PC-3 (cell line): ENCODE data around the gene EYS. TPM values are rescaled to one million over a fixed set of nuclear protein-coding genes. Genes with fewer than 3 reads are reported as not detected.
A peak's percentile ranks its signal among the peaks of the same experiment; 100 is the strongest.

Experiments used
- ATAC-seq: fragments of 200-7000 bp; cut with Tn5 transposase; 2 replicates; pipeline ENCODE4 v1.9.1; 2020; ENCODE audit warnings: mild to moderate bottlenecking, moderate library complexity
- BruUV-seq: library from RNA; stranded (reverse); fragments of 400-500 nt; replicated peaks from 2 replicates; lab custom pipeline; 2021; lab: Mats Ljungman, UMichigan
- CTCF ChIA-PET: fragments of 300-600 bp; sonication (Branson Sonifier 250); formaldehyde crosslinking; loops from one replicate; lab custom pipeline; 2022; ENCODE audit warnings: antibody characterized with exemption; lab: Charles Lee
- POLR2A ChIA-PET: fragments of 300-600 bp; sonication (Branson Sonifier 250); formaldehyde crosslinking; loops from one replicate; lab custom pipeline; 2022; ENCODE audit warnings: antibody characterized with exemption; ENCODE audit not compliant: unreplicated experiment; lab: Charles Lee
- DNase-seq: peaks from one replicate; pipeline ENCODE4 v3.0.0-alpha.2; 2015
- H2AFZ ChIP-seq: fragments of 300-600 bp; sonication (generic); 2 replicates; pipeline ENCODE4 v1.6.0; 2016; ENCODE audit warnings: antibody characterized with exemption, low read length
- H3F3A ChIP-seq: fragments of 300-600 bp; sonication (generic); one replicate; pipeline ENCODE4 v1.6.0; 2017; ENCODE audit warnings: antibody characterized with exemption, low read length, control low read depth, mild to moderate bottlenecking; ENCODE audit not compliant: unreplicated experiment
- H3K27ac ChIP-seq: fragments of 300-600 bp; sonication (generic); 2 replicates; pipeline ENCODE4 v1.5.1; 2016; ENCODE audit warnings: mild to moderate bottlenecking, low read length
- H3K27me3 ChIP-seq: fragments of 300-600 bp; sonication (generic); 2 replicates; pipeline ENCODE4 v1.6.1; 2016; ENCODE audit warnings: low read length, mixed read lengths
- H3K36me3 ChIP-seq: fragments of 300-600 bp; sonication (generic); 2 replicates; pipeline ENCODE4 v1.6.1; 2016; ENCODE audit warnings: low read depth, mixed run types, low read length, mixed read lengths
- H3K4me1 ChIP-seq: fragments of 300-600 bp; sonication (generic); 2 replicates; pipeline ENCODE4 v1.5.1; 2016; ENCODE audit warnings: low read length; ENCODE audit not compliant: insufficient read depth
- H3K4me2 ChIP-seq: fragments of 300-600 bp; sonication (generic); 2 replicates; pipeline ENCODE4 v1.6.0; 2016; ENCODE audit warnings: low read length
- H3K4me3 ChIP-seq: fragments of 300-600 bp; sonication (generic); 2 replicates; pipeline ENCODE4 v1.5.1; 2016; ENCODE audit warnings: mild to moderate bottlenecking, low read length, mixed read lengths
- H3K79me2 ChIP-seq: fragments of 300-600 bp; sonication (generic); 2 replicates; pipeline ENCODE4 v1.6.1; 2017; ENCODE audit warnings: low read length, mixed read lengths
- H3K9ac ChIP-seq: fragments of 300-600 bp; sonication (generic); 2 replicates; pipeline ENCODE4 v1.6.0; 2016; ENCODE audit warnings: mild to moderate bottlenecking, low read length
- H3K9me2 ChIP-seq: fragments of 300-600 bp; sonication (generic); replicated peaks from 2 replicates; pipeline ENCODE4 v1.6.1; 2016; ENCODE audit warnings: mixed run types, low read length, mixed read lengths
- H3K9me3 ChIP-seq: fragments of 300-600 bp; sonication (generic); 2 replicates; pipeline ENCODE4 v1.6.1; 2016; ENCODE audit warnings: low read length, mixed read lengths
- H4K20me1 ChIP-seq: fragments of 300-600 bp; sonication (generic); 2 replicates; pipeline ENCODE4 v1.6.1; 2016; ENCODE audit warnings: low read length, mixed read lengths
- EZH2 ChIP-seq: fragments of 300-600 bp; sonication (generic); IDR thresholded peaks from one replicate; pipeline ENCODE4 v1.6.1; 2017; ENCODE audit warnings: antibody characterized with exemption, mild to moderate bottlenecking, low read length; ENCODE audit not compliant: unreplicated experiment
- EZH2phosphoT487 ChIP-seq: fragments of 300-600 bp; sonication (generic); IDR thresholded peaks from 2 replicates; pipeline ENCODE4 v1.6.1; 2018; ENCODE audit warnings: mild to moderate bottlenecking, antibody characterized with exemption, low read length, borderline replicate concordance
- intact Hi-C: fragments of 100-400 bp; cut with micrococcal nuclease; formaldehyde crosslinking; loops from 2 replicates; pipeline ENCODE4 v1.9.0; 2023
- total RNA-seq: library from RNA; depleted of rRNA; stranded (reverse); fragments of >200 nt; gene quantifications from 2 replicates; pipeline ENCODE4 v1.2.3, GENCODE V29; 2014
- TF ChIP-seq, protein P1 (sequence below): fragments of 300-600 bp; sonication (generic); conservative IDR thresholded peaks from 2 replicates; pipeline ENCODE4 v1.5.1; 2017; ENCODE audit warnings: antibody characterized with exemption, low read depth, mild to moderate bottlenecking, low read length

EYS gene
- total RNA-seq, 1 experiment from 2014 or later = 0.07 TPM

DNA sequence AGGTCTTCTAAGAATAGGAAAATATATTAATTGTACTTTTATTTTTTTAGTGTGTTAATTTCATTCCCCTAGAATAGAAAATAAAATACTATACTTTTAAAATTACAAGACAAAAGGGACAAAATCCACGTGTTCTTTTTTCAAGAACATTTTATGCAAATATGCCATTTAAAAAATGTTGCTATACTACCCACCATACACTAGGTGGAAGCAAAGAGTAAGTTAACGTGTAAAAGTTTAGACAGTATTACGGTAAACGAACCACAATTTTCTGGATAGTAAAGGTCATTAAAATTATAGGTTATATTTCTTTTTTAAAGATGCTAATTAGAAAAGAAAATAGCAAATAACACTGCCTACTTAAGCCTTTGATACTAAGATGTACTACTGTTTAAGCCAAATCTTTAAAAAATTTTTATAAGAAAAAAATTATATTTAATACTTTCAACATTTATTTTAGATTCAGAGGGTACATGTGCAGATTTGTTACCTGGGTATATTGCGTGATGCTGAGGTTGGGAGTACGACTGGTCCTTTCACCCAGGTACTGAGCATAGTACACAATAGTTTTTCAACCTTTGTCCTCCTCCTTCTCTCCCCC lies 1783.8 kb downstream of the EYS start:
- no peak for ATAC-seq
- no TSS peak for BruUV-seq
- TF ChIP-seq, protein P1, sequence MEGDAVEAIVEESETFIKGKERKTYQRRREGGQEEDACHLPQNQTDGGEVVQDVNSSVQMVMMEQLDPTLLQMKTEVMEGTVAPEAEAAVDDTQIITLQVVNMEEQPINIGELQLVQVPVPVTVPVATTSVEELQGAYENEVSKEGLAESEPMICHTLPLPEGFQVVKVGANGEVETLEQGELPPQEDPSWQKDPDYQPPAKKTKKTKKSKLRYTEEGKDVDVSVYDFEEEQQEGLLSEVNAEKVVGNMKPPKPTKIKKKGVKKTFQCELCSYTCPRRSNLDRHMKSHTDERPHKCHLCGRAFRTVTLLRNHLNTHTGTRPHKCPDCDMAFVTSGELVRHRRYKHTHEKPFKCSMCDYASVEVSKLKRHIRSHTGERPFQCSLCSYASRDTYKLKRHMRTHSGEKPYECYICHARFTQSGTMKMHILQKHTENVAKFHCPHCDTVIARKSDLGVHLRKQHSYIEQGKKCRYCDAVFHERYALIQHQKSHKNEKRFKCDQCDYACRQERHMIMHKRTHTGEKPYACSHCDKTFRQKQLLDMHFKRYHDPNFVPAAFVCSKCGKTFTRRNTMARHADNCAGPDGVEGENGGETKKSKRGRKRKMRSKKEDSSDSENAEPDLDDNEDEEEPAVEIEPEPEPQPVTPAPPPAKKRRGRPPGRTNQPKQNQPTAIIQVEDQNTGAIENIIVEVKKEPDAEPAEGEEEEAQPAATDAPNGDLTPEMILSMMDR = peak; percentile 57
- no peak for TF ChIP-seq EZH2

DNA sequence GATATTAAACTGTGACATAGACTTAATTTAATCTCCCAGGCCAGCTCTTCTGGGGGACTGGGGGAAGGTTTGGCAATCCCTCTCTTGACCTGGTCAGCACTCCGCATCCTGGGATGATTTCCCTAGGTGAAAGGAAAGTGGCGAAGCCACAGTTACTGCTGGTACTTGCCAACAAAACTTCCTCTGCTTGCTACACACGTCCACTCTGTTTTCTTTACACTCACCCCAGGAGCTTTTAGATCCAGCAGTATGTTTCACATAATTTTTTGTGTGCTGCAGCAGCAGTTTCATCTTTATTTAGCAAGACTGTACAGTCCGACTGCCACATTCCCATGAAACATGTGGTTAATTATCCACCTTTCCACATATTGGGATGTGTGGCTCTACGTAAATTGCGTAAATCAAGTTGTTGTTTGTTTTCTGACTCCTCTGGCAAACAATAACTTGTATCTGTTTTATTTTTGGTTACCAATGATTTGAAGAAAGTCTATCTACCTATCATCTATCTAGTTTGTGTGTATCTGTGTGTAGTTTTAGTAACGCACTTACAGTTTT lies 1787.4 kb downstream of the EYS start:
- no peak for TF ChIP-seq EZH2
- TF ChIP-seq EZH2phosphoT487 = no peak
- TF ChIP-seq, protein P1 = no peak
- Histone ChIP-seq H3K27me3 (no peaks in the 10 kb centered on the region), H3K36me3 (no peaks in the 10 kb centered on the region), H3K27ac (no peak overlapping the region), H3K9me2 (no peaks in the 10 kb centered on the region), H3K4me2 (no peak overlapping the region), H3F3A (no peaks in the 10 kb centered on the region), H3K9ac (no peak overlapping the region), H4K20me1 (no peaks in the 10 kb centered on the region), H3K4me3 (no peak overlapping the region), H3K79me2 (no peaks in the 10 kb centered on the region), H3K4me1 (no peaks in the 10 kb centered on the region), H3K9me3 (no peaks in the 10 kb centered on the region), H2AFZ (no peak overlapping the region)
- intact Hi-C loops = loop anchor here (5.0 to 10.0 kb wide), 2 partner anchors 95 to 413 kb away; no protein-coding TSS in a partner anchor
- ChIA-PET CTCF (no interaction called here), POLR2A (no interaction called here)
- BruUV-seq = no TSS peak
- ATAC-seq (no peak), DNase-seq (no peak)

More for the DNA sequence above, 1783.8 kb downstream of the EYS start:
- DNase-seq = peak; percentile 55
- Histone ChIP-seq H3K27ac (no peak overlapping the region), H3K9ac (no peak overlapping the region), H3K9me2 (no peaks in the 10 kb centered on the region), H3K79me2 (no peaks in the 10 kb centered on the region), H3K9me3 (no peaks in the 10 kb centered on the region), H3K27me3 (no peaks in the 10 kb centered on the region), H2AFZ (no peak overlapping the region), H4K20me1 (no peaks in the 10 kb centered on the region), H3K4me2 (no peak overlapping the region), H3K4me1 (no peaks in the 10 kb centered on the region), H3K36me3 (no peaks in the 10 kb centered on the region), H3F3A (no peaks in the 10 kb centered on the region), H3K4me3 (no peak overlapping the region)
- CTCF ChIA-PET = no interaction called here
- intact Hi-C loops = loop anchor here (5.0 to 10.0 kb wide), 2 partner anchors 92 to 409 kb away; no protein-coding TSS in a partner anchor
- POLR2A ChIA-PET = no interaction called here

DNA sequence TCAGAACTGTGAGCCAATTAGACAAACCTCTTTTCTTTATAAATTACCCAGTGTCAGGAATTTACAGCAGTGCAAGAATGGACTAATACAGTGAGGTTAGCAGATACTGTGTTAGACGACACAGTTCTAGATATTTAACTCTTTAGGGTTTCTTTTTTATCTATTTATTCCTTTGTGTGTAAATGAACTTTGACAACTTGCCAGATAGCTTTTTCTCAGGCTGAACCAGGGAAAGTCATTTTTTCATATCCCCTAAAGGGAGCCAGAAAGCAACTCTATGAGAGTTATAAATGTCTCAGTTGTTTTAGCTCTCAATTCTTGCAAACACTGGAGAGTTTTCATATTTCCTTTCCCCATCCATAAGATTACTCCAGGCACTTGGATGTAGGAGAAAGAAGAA lies 1794.1 kb downstream of the EYS start:
- BruUV-seq = no TSS peak
- no peak overlapping the region for H3K4me3 ChIP-seq
- intact Hi-C loops = no loop called here

More for the DNA sequence above, 1794.1 kb downstream of the EYS start:
- DNase-seq = no peak
- Histone ChIP-seq H3F3A (no peaks in the 10 kb centered on the region), H3K27ac (no peak overlapping the region), H3K9me3 (no peaks in the 10 kb centered on the region), H4K20me1 (no peaks in the 10 kb centered on the region), H3K9me2 (no peaks in the 10 kb centered on the region), H3K36me3 (no peaks in the 10 kb centered on the region), H3K79me2 (no peaks in the 10 kb centered on the region), H3K4me2 (no peak overlapping the region), H3K4me1 (no peaks in the 10 kb centered on the region), H2AFZ (no peak overlapping the region), H3K27me3 (no peaks in the 10 kb centered on the region), H3K9ac (no peak overlapping the region)
- no peak for TF ChIP-seq EZH2phosphoT487
- TF ChIP-seq, protein P1 = no peak
- TF ChIP-seq EZH2 = no peak
- ChIA-PET CTCF (no interaction called here), POLR2A (no interaction called here)
- no peak for ATAC-seq
